HG03342 (cell line): Measurements from ENCODE around the gene FAM171A2.
"Not testable (repeated sequence)": the region's sequence is repeated elsewhere in the genome, so short reads cannot be mapped to it uniquely, and the experiment has no call there.

Source experiments
- ATAC-seq: cut with Tn5 transposase; IDR thresholded peaks from one replicate; pipeline ENCODE4 v1.9.1; 2021; ENCODE audit warnings: mild to moderate bottlenecking, moderate library complexity; ENCODE audit not compliant: unreplicated experiment

Gene FAM171A2

DNA sequence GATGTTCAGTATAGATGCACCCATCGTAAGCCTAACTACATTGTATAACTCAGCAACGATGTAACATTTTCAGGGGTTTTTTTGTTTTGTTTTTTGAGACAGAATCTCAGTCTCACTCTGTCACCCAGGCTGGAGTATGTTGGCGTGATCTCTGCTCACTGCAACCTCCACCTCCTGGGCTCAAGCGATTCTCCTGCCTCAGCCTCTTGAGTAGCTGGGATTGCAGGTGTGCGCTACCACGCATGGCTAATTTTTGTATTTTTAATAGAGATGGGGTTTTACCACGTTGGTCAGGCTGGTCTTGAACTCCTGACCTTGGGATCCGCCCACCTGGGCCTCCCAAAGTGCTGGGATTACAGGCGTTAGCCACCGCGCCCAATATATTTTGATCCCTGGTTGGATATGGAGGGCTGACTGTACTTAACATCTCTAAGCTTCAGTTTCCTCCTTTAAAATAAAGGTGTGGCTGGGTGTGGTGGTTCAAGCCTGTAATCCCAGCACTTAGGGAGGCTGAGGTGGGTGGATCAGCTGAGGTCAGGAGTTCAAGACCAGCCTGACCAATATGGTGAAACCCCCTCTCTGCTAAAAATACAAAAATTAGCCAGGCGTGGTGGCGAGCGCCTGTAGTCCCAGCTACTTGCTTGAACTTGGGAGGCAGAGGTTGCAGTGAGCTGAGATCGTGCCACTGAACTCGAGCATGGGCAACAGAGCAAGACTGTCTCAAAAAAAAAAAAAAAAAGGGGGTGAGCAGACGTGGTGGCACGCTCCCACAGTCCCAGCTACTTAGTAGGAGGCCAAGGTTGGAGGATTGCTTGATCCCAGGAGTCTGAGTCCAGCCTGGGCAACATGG, 16.2 kb downstream of the FAM171A2 start:
- ATAC-seq: not testable (repeated sequence)

- ATAC-seq: no peak
Observed at GRCh38 chr17:44346064-44346844, 17.4 kb downstream of the FAM171A2 start.

DNA sequence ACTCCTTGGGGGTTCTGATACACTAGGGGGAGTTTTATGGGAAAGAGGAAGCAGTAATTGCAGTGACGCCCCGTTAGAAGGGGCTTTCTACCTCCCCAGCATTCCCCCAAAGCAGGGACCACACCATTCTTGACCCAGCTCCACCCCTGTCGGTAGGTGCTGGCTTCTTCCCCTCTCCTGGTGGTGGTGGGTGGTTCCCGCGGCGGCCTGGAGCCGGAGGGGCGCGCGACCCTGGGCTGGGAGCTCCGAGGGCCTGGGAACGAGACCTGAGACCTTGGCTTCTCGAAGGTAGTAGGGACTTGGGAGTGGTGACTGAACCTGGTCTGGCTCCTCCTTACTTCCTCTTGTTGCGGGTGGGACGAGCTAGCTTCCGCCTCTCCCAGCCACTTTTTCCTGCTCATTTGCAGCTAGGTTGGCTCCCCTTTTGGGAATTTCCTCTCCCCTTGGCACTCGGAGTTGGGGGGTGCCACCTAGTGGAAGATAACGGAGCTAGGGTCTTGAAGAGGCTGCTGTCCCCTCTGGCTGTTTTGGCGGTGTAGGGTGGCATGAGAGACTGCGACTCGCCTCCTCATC, 18.1 kb downstream of the FAM171A2 start:
- no peak for ATAC-seq

GRCh38 chr17:44344939-44345453, 18.7 kb downstream of the FAM171A2 start, which contains the start of gene GRN:
TSS of gene GRN (plus strand) at chr17:44345302. CDS start at chr17:44349165, 3,863 bp downstream.
- peak; percentile 57 for ATAC-seq

DNA sequence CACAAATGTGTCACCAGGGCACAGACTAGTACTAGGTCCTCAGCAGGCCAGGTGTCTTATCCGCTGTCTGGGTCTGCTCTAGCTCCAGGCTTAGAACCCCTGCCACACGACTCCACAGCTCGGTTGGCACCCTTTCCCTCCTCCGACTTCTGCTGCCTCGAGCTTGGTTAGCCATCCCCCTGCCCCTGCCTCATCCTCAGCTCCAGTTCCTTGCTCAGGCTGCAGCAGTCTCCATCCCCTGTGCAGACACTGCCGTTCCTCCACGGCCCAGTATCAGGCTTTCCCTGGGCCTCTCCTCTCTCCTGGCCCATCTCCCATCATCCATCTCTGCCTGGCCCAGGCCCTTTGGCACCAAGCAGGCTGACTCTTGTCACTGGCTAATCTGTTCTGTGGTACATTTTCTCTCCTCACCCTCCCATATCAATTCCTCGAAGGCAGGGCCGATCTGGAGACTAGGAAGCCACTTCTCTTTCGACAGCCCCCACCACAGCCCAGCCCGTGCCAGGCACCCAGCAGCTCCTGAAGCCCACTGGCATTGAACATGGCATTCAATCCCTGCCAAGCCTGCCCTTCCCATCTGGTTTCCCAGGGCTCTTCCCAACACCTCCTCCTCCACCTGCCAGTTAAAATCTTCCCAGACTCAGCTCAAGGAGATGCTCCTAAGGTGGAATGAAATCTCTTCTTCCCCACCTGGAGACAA, 20.0 kb downstream of the FAM171A2 start:
- no peak for ATAC-seq

GRCh38 chr17:44340553-44340952, 23.1 kb downstream of the FAM171A2 start:
- not testable (repeated sequence) for ATAC-seq

- no peak for ATAC-seq
Observed at GRCh38 chr17:44338702-44339101, 25.0 kb downstream of the FAM171A2 start.

- no peak for ATAC-seq
Observed at GRCh38 chr17:44335968-44336367, 27.7 kb downstream of the FAM171A2 start.

- ATAC-seq: no peak
Observed at GRCh38 chr17:44335564-44335963, 28.1 kb downstream of the FAM171A2 start.

- no peak for ATAC-seq
Observed at GRCh38 chr17:44334727-44335126, 28.9 kb downstream of the FAM171A2 start.

DNA sequence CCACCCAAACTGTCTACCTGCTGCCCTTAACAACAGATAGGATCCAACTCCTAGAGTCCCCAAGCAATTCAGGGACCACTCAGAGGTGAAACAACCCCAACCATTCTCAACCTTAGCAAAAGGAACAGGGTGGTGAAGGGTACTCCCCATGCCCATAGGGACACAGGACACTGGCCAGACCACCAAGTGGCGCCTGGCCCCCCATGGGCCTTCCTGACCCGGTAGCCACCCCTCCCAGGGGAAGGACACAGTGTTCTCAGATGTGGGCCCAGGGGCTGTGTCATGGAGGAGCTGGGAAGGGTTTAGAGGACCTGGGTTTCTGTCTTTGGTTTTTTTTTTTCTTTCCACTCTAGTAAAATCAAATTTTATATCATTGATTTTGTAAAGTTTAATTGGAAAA, 29.3 kb downstream of the FAM171A2 start:
- ATAC-seq: no peak

- no peak for ATAC-seq
Observed at GRCh38 chr17:44333371-44333770, 30.3 kb downstream of the FAM171A2 start.

GRCh38 chr17:44331249-44331760, 32.3 kb downstream of the FAM171A2 start:
- ATAC-seq: no peak

GRCh38 chr17:44330263-44330662, 33.4 kb downstream of the FAM171A2 start:
- not testable (repeated sequence) for ATAC-seq

GRCh38 chr17:44329516-44329915, 34.1 kb downstream of the FAM171A2 start:
- not testable (repeated sequence) for ATAC-seq

- ATAC-seq: no peak
Observed at GRCh38 chr17:44327715-44328449, 35.8 kb downstream of the FAM171A2 start.

DNA sequence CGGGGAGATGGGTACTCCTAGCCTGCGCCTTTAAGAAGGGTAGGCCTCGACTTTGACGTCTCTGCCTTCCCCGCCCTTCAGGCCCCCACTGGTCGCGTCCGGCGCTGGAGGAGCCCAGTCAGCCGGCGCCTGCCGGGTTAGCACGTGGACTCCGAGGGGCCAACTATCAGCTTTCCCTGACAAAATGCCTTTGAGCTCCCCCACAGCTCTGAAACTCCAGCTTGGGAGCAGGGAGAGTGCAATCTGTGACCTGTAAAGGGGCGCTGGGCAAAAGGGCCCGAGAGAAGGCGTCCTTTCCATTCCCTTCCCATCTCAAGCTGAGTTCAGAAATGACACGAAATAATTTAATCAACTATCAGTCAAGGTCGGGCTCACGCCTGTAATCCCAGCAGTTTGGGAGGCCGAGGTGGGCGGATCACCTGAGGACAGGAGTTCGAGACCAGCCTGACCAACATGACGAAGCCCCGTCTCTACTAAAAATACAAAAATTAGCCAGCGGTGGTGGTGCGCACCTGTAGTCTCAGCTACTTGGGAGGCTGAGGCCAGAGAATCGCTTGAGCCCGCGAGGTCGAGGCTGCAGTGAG, 36.7 kb downstream of the FAM171A2 start:
- ATAC-seq: peak; percentile 46

- ATAC-seq: peak; percentile 63
Observed at GRCh38 chr17:44324571-44325275, 38.9 kb downstream of the FAM171A2 start, which contains the start of gene SLC25A39. TSS of gene SLC25A39 (minus strand) at chr17:44324823. CDS start at chr17:44323562, 1,261 bp downstream.
